HL-60 (cell line): ENCODE data around the gene TPCN2.

Source experiments
- DNase-seq, 2 experiments: peaks; one replicate each; pipeline ENCODE4 v3.0.0-alpha.2; 2010 to 2020; ENCODE audit warnings: low read depth in 1 of 2, low spot score in 1 of 2
- H3K27ac ChIP-seq: fragments of 250-450 bp; sonication (Bioruptor Pico); replicated peaks from 2 replicates; pipeline ENCODE4 v1.5.1; 2020; ENCODE audit warnings: mild to moderate bottlenecking, moderate library complexity
- H3K27me3 ChIP-seq: fragments of 250-450 bp; sonication (Bioruptor Pico); 2 replicates; pipeline ENCODE4 v1.5.1; 2021; ENCODE audit warnings: mild to moderate bottlenecking, moderate library complexity; ENCODE audit not compliant: insufficient read depth, poor library complexity, severe bottlenecking
- H3K4me3 ChIP-seq: replicated peaks from 2 replicates; pipeline ENCODE4 v1.5.1; 2011; ENCODE audit warnings: mild to moderate bottlenecking, control low read depth, low read length; ENCODE audit not compliant: insufficient read depth
- CTCF ChIP-seq: IDR thresholded peaks from one replicate; pipeline ENCODE4 v1.5.1; 2011; ENCODE audit warnings: low read length, control low read depth, inconsistent platforms; ENCODE audit not compliant: insufficient read depth
- GABPA ChIP-seq: IDR thresholded peaks from 2 replicates; pipeline ENCODE4 v1.6.1; 2012; ENCODE audit warnings: low read depth
- POLR2AphosphoS5 ChIP-seq: IDR thresholded peaks from 2 replicates; pipeline ENCODE4 v1.6.1; 2012; ENCODE audit warnings: low read depth
- SPI1 ChIP-seq: IDR thresholded peaks from 2 replicates; pipeline ENCODE4 v1.6.1; 2012; ENCODE audit warnings: low read depth, mild to moderate bottlenecking, borderline replicate concordance
- TF ChIP-seq, protein P1 (sequence below): IDR thresholded peaks from 2 replicates; pipeline ENCODE4 v1.6.1; 2012; ENCODE audit warnings: low read depth; ENCODE audit not compliant: insufficient replicate concordance

The TPCN2 gene

DNA sequence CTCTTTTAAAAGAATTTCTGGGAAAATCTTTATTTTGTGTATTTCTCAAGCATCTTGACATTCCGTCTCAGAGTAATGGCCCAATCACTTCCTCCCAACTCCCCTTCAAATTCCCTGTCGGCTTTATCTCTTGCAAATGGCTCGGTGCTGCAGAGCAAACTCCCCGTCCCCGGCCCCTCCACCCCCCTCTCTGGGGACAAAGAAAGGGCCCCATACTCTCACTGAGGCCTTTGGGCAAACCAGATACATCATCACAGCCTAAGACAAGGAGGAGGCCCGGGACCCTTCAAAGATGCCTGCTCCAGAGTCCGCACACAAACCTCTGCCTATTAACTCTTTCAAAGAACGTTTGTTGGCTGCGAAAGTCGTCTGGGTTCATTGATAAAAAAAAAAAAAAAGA lies 103.1 kb downstream of the TPCN2 start:
- Histone ChIP-seq H3K27ac (no peak overlapping the region), H3K4me3 (no peak overlapping the region), H3K27me3 (no peaks in the 10 kb centered on the region)
- TF ChIP-seq, protein P1, sequence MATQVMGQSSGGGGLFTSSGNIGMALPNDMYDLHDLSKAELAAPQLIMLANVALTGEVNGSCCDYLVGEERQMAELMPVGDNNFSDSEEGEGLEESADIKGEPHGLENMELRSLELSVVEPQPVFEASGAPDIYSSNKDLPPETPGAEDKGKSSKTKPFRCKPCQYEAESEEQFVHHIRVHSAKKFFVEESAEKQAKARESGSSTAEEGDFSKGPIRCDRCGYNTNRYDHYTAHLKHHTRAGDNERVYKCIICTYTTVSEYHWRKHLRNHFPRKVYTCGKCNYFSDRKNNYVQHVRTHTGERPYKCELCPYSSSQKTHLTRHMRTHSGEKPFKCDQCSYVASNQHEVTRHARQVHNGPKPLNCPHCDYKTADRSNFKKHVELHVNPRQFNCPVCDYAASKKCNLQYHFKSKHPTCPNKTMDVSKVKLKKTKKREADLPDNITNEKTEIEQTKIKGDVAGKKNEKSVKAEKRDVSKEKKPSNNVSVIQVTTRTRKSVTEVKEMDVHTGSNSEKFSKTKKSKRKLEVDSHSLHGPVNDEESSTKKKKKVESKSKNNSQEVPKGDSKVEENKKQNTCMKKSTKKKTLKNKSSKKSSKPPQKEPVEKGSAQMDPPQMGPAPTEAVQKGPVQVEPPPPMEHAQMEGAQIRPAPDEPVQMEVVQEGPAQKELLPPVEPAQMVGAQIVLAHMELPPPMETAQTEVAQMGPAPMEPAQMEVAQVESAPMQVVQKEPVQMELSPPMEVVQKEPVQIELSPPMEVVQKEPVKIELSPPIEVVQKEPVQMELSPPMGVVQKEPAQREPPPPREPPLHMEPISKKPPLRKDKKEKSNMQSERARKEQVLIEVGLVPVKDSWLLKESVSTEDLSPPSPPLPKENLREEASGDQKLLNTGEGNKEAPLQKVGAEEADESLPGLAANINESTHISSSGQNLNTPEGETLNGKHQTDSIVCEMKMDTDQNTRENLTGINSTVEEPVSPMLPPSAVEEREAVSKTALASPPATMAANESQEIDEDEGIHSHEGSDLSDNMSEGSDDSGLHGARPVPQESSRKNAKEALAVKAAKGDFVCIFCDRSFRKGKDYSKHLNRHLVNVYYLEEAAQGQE, result no peak
- TF ChIP-seq SPI1 (no peak), CTCF (no peak), POLR2AphosphoS5 (no peak), GABPA (no peak)
- DNase-seq, result no peak

GRCh38 chr11:69152733-69153421 lies 104.1 kb downstream of the TPCN2 start:
- H3K27me3 ChIP-seq, result no peaks in the 10 kb centered on the region
- H3K4me3 ChIP-seq, result no peak overlapping the region
- no peak for TF ChIP-seq CTCF
- no peak for TF ChIP-seq POLR2AphosphoS5
- TF ChIP-seq GABPA, result no peak
- TF ChIP-seq SPI1, result no peak
- TF ChIP-seq, protein P1, result no peak
- no peak overlapping the region for H3K27ac ChIP-seq
- DNase-seq, result no peak

DNA sequence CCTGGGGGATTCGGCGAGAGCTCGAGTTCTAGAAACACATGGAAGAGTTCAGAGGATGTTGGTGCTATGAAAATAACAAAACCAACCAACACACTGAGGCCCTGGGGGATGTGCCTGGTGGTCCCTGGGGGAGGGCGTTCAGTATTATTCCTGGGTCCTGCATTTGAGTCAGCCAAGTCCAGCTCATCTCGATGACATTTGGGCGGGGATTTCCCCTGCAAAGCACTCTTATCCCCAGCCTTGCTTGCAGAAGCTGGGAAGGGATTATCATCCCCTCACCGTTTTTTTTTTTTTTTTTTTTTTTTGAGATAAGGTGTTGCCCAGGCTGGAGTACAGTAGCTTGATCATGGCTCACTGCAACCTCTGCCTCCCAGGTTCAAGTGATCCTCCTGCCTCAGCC lies 104.9 kb downstream of the TPCN2 start:
- no peak for DNase-seq
- no peak overlapping the region for H3K27ac ChIP-seq
- no peaks in the 10 kb centered on the region for H3K27me3 ChIP-seq
- no peak overlapping the region for H3K4me3 ChIP-seq
- no peak for TF ChIP-seq CTCF
- TF ChIP-seq, protein P1, result no peak
- TF ChIP-seq SPI1, result no peak
- no peak for TF ChIP-seq POLR2AphosphoS5
- TF ChIP-seq GABPA, result no peak
